MG63 (cell line): ENCODE measurements around the gene S100PBP. TPM values are rescaled to one million over a fixed set of nuclear protein-coding genes. Genes with fewer than 3 reads are reported as not detected.
"Not testable (repeated sequence)": the region's sequence is repeated elsewhere in the genome, so short reads cannot be mapped to it uniquely, and the experiment has no call there.

Experiments
- DNase-seq: peaks from one replicate; pipeline ENCODE4 v3.0.0-alpha.2; 2020
- H3K27me3 ChIP-seq: fragments of 250-450 bp; sonication (Bioruptor Pico); 2 replicates; pipeline ENCODE4 v1.5.1; 2020; ENCODE audit warnings: mild to moderate bottlenecking, moderate library complexity
- H3K36me3 ChIP-seq: fragments of 250-450 bp; sonication (Bioruptor Pico); 2 replicates; pipeline ENCODE4 v1.5.1; 2020; ENCODE audit warnings: mild to moderate bottlenecking, moderate library complexity
- H3K4me3 ChIP-seq: fragments of 250-450 bp; sonication (Bioruptor Pico); 2 replicates; pipeline ENCODE4 v1.5.1; 2020; ENCODE audit warnings: mild to moderate bottlenecking, moderate library complexity
- H3K9me3 ChIP-seq: fragments of 250-450 bp; sonication (Bioruptor Pico); 2 replicates; pipeline ENCODE4 v1.5.1; 2020; ENCODE audit warnings: mild to moderate bottlenecking, moderate library complexity
- total RNA-seq: library from RNA; depleted of rRNA; stranded (reverse); fragments of >200 nt; shearing (Covaris generic); gene quantifications from 2 replicates; pipeline ENCODE4 v1.2.3, GENCODE V29; 2014; ENCODE audit warnings: low replicate concordance; rRNA removed

S100PBP gene
- total RNA-seq, 1 experiment from 2014 or later, result 28.5 TPM

DNA sequence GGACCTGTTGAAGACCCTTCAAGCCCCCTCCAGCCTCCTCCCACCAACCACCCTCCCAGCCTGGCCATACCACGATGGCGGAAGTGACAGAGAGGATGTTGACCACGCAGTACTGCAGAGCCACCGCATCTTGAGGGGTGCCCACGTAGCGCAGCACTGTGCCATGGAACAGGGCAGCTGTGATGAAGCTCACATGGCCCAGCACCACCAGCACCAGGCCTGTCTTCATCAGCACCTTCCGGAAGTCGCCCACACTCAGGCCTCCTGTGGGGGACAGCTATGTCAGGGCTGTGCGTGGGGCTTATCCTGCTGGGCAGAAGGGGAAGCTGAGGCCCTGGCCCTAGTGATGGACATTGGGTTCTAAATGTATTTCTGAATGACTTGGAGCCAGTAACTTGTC, 80.6 kb downstream of the S100PBP start:
- no peak overlapping the region for H3K4me3 ChIP-seq
- H3K27me3 ChIP-seq, result no peaks in the 10 kb centered on the region
- no peak for DNase-seq
- no peaks in the 10 kb centered on the region for H3K36me3 ChIP-seq
- no peaks in the 10 kb centered on the region for H3K9me3 ChIP-seq

DNA sequence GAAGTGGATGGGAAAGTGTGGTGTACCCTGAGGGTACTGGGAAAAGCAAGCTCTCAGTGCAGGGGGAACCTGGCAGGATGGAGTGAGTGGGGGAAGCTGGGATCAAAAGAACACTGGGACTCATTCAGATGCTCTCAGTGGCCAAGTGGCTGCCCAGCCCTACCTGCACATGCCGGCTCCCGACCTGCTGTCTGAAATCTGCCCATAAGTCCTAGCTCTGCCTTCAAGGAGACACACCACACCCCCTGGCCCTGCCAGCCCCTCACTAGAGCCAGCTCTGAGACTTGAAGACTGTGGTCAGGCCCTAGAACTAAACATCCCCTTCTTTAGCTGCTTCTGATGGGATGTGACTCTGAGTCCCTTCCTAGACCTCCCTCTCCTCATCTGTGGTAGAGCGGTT, 81.5 kb downstream of the S100PBP start:
- Histone ChIP-seq H3K4me3 (no peak overlapping the region), H3K9me3 (no peaks in the 10 kb centered on the region), H3K36me3 (no peaks in the 10 kb centered on the region), H3K27me3 (no peaks in the 10 kb centered on the region)
- DNase-seq, result no peak

DNA sequence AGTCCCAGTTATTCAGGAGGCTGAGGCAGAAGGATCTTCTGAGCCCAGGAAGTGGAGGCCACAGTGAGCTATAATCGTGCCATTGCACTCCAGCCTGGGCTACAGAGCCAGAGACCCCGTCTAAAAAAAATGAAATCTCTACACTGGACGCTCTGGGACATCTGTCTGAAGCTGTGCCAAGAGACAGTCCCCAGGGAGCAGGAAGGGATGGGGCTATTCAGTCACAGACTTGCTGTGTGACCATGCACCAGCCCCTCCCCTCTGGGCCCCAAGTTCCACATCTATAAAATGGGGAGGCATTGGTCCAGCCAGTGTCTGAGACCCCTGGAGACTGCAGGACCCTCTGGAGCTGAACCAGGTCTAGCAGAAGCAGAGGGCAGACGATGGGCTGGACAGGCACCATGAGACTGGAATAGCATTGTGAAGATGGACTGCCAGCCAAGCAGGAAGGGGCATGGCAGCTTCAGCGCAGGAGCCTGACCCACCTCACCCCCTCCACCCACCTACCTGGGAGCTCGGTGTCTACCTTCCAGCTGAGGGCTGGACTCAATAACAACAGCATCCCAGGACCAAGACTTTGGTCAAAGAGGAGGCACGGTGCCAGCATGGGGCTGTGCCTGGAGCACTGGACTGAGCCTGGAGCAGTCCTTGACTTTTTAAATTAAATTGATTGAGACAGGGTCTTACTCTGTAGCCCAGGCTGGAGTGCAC, 82.3 kb downstream of the S100PBP start:
- DNase-seq, result no peak
- H3K27me3 ChIP-seq, result no peaks in the 10 kb centered on the region
- H3K36me3 ChIP-seq, result no peaks in the 10 kb centered on the region
- no peak overlapping the region for H3K4me3 ChIP-seq
- no peaks in the 10 kb centered on the region for H3K9me3 ChIP-seq

DNA sequence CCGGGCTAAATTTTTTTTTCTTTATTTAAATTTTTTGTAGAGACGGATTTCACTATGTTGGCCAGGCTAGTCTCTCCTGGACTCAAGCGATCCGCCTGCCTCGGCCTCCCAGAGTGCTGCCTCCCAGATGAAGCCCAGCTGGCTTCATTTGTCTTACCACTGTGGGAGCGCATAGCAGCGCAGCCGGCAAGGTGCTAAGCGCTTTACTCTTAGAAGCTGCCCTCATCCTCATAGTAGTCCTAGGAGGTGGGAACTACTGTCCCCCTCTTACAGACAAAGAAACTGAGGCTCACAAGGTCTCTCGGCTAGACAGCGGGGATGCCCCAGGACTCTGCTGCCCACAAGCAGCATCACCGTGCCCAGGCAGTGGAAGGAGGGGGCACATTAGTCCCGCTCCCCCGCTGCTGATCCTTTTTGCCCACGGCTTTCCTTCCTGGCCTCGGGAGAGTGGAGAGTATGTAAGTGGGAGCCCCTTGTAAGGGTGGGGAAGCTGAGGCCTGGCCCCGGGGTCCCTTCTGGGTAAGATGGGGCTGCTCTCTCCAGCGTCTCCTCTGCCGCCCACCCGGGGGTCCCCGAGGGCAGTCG, 83.0 kb downstream of the S100PBP start:
- H3K9me3 ChIP-seq, result no peaks in the 10 kb centered on the region
- H3K27me3 ChIP-seq, result no peaks in the 10 kb centered on the region
- H3K36me3 ChIP-seq, result no peaks in the 10 kb centered on the region
- H3K4me3 ChIP-seq, result peak overlapping the region; percentile 46
- no peak for DNase-seq

DNA sequence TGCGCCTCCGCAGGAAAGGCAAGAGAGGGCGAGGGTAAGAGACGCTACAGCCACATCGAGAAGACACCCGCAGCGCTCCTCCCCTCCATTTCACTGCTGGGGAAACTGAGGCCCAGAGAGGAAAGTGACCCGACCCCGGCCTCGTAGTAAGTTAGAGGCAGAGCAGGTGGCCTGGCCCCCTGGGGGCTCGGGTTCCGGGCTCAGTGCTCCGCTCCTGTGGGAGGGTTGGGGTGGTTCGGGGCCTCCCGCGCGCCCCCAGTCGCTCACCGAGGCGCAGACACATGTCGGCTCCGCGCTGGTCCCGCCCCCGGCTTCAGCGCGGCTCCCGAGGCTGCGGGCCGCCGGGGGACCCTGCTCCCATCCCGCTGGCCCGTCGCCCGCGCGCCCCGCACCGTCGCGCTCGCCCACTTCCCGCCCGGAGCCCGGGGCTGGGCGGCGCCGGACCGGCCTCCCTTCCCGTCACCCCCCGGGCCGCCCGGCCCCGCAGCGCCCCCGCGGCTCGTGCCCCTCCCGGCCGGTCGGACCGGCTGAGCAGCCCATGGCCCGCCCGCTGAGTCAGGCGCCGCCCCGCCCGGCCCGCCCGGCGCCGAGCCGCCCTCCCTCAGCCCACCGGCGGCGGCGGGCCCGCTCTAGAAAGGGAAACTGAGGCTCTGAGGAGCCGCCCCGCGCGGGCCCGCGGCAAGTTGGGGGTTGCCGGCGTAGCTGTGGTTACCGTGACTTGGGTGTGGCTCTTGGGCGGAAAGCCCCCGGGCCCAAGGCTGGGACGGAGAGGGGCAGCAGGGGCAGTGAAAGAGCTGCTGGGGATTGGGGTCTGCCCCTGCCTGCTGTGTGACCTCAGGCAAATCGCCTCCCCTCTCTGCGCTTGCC, 83.7 kb downstream of the S100PBP start, which contains the start of gene TMEM54:
Gene TMEM54, minus strand, starts transcription at position 434 of the 867 bp plus-strand sequence. Its CDS starts 151 bp downstream, at position 283.
- peak; percentile 62 for DNase-seq
- H3K36me3 ChIP-seq, result no peaks in the 10 kb centered on the region
- peak within 1 kb of the TSS; percentile 47 for H3K4me3 ChIP-seq
- H3K9me3 ChIP-seq, result no peaks in the 10 kb centered on the region
- H3K27me3 ChIP-seq, result no peaks in the 10 kb centered on the region

DNA sequence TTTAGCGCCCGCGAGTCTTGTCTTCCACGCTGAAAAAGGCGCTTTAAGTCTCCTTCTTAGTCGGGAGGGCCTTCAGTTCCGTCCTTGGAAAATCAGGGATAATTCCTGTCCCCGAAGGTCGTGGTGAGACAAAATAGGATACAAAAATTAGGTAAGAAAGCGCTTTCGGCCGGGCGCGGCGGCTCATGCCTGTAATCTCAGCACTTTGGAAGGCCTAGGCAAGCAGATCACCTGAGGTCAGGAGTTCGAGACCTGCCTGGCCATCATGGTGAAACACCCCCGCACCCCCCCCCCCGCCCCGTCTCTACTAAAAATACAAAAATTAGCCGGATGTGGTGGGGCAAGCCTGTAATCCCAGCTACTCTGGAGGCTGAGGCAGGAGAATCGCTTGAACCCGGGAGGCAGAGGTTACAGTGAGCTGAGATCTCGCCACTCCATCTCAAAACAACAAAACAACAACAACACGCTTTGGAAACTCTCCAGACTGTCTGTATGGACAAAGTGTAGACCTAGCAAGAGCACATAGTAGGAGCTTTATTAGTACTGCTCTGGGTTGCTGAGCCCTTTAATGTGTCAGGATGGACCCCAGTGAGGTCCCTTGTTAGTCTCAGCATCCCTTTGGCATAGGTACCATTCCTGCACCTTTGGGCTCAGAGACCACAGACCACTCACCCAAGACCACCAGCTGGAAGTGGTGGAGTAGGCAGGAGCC, 84.5 kb downstream of the S100PBP start:
- Histone ChIP-seq H3K9me3 (no peaks in the 10 kb centered on the region), H3K36me3 (no peaks in the 10 kb centered on the region), H3K27me3 (no peaks in the 10 kb centered on the region), H3K4me3 (peak overlapping the region; percentile 47)
- DNase-seq, result no peak

DNA sequence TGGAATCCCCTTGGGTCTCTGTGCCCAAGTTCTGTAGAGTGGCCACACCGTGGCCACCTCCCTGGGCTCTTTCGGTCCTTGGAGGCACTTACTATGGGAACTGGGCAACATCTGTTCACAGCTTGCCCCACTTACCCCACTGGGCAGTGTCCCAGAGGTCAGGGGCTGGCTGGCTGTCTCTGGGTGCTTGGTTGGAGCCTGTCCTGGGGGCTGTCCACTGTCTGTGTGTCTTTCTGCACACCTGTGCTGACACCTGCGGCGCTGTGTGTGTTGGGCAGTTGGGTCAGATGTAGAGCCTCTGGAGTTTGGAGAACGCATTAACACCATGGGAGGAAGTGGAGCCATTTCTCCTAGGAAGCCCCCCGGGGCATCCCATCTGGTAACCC, 85.1 kb downstream of the S100PBP start:
- Histone ChIP-seq H3K4me3 (no peak overlapping the region), H3K36me3 (no peaks in the 10 kb centered on the region), H3K27me3 (no peaks in the 10 kb centered on the region), H3K9me3 (no peaks in the 10 kb centered on the region)
- no peak for DNase-seq

DNA sequence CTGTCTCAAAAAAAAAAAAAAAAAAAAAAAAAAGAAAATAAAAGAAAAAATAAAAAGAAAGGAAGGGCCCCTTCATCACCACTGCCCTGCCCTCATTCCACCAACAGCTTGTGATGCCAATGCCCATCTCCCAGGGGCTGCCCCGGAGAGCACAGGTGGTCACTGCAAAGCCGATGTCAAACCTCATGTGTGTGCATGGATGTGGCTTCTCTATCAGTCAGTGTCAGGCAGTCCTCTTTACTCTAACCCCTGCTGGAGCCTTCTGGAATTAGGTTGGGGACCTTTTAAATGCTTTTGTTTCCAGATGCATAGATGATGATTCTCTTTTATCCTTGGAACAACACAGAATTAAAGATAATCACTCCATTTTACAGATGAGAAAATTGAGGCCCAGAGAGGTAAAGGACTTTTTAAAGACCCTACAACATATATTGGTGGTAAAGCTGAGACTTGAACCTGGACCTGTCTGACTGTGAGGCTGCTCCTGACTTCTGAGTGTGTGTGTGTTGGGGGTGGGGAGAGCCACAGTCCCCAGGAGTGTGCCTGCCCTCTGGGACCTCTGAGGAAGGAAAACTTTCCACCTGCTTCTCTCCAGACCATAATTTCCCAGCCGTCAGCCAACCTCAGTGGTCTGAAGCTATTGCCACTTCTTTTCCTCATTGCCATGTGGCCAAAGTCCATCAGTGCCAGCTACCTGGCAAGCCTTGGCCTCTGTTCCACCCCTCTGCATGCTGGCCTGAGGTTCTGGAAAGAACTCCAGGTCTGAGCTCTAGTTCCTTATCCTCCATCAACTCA, 86.7 kb downstream of the S100PBP start:
- Histone ChIP-seq H3K9me3 (no peaks in the 10 kb centered on the region), H3K27me3 (no peaks in the 10 kb centered on the region), H3K4me3 (no peak overlapping the region), H3K36me3 (no peaks in the 10 kb centered on the region)
- DNase-seq, result no peak

DNA sequence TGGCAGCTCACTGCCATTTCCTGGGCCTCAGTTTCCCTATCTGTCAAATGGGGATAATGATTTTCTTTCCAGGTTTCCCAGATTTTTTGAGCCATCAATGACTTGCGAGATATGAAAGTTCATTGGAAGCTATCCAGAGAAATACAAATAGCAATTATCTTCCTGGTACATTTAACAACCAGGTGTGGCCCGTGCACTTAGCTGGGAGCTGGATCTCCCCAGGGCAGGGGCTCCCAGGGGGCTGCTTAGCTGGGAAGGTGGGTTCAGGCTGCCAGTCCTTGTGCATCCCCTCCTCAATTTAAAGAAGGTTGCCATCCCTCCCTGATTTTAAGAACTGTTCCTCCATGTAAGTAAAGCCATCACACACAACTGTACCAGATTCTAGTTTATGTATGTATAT, 87.3 kb downstream of the S100PBP start:
- H3K27me3 ChIP-seq, result no peaks in the 10 kb centered on the region
- no peak for DNase-seq
- H3K9me3 ChIP-seq, result no peaks in the 10 kb centered on the region
- H3K36me3 ChIP-seq, result no peaks in the 10 kb centered on the region
- no peak overlapping the region for H3K4me3 ChIP-seq

DNA sequence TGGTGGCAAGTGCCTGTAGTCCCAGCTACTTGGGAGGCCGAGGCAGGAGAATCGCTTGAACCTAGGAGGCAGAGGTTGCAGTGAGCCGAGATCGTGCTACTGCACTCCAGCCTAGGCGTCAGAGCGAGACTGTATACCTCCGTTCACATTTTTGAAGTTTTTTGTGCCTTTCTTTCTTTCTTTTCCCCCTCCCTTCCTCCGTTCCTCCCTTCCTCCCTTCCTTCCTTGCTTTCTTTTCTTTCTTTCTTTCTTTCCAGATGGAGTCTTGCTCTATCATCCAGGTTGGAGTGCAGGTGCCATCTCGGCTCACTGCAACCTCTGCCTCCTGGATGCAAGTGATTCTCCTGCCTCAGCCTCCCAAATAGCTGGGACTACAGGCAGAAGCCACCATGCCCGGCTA, 88.1 kb downstream of the S100PBP start:
- not testable (repeated sequence) for H3K9me3 ChIP-seq, H3K27me3 ChIP-seq, H3K4me3 ChIP-seq, DNase-seq, H3K36me3 ChIP-seq

DNA sequence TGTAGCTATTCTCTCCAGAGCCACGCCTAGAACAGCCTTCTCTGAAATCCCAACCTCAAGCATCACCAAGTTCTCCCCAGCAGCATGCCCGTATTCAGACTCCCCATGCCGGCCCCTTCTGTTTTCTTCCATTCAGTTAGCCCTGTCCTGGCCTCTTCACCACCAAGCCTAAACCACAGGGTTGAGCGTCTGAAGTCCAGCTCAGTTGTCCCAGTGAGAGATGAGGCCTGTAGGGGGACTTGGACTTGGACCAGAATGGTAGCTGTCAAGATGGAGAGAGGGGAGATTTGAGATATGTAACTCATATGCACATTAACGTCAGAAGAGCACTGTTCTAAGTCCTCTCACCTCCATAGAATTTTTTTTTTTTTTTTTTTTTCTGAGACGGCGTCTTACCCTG, 89.2 kb downstream of the S100PBP start:
- no peak for DNase-seq
- Histone ChIP-seq H3K27me3 (no peaks in the 10 kb centered on the region), H3K4me3 (no peak overlapping the region), H3K36me3 (no peaks in the 10 kb centered on the region), H3K9me3 (no peaks in the 10 kb centered on the region)

DNA sequence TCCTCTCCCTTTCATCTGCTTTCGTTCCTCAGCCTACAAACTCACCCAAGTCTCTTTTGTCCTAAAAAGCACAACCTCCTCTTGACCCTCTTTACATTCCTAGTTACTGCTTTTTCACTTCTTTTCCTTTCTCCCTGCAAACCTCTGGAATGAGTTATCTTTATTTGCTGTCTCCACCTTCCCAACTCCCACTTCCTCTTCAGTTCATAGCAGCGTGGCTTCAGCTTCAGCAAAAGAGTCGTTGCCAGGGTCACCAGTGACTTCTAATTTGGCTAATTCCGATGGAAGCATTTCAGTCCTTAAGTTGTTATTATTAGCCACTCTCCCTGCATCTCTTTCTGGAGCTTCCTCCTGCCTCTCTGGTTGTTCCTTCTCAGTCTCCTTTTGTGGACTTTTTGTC, 90.0 kb downstream of the S100PBP start:
- DNase-seq, result no peak

More for the DNA sequence above, 90.0 kb downstream of the S100PBP start:
- Histone ChIP-seq H3K27me3 (no peaks in the 10 kb centered on the region), H3K4me3 (no peak overlapping the region), H3K36me3 (no peaks in the 10 kb centered on the region), H3K9me3 (no peaks in the 10 kb centered on the region)

Other genes starting within 250 kb of the S100PBP start
- gene ZBTB8OS, start 167.1 kb upstream of the S100PBP start, total RNA-seq, result 47.2 and 95.1 TPM in 2 replicates
- 141 and 162 TPM in 2 replicates for gene RBBP4, start 166.4 kb upstream of the S100PBP start, total RNA-seq
- 50.0 and 51.2 TPM in 2 replicates for gene SYNC, start 114.9 kb upstream of the S100PBP start, total RNA-seq
- gene YARS1, start 295 bp upstream of the S100PBP start, total RNA-seq, result 95.0 and 160 TPM in 2 replicates
- gene FNDC5, start 53.3 kb downstream of the S100PBP start, total RNA-seq, result 0.23 TPM in 1 of 2 replicates, not detected in the other
- gene HPCA, start 68.8 kb downstream of the S100PBP start, total RNA-seq, result not detected in 2 replicates
- gene TMEM54, start 83.7 kb downstream of the S100PBP start, total RNA-seq, result 6.3 and 30.7 TPM in 2 replicates
- 5.0 and 6.9 TPM in 2 replicates for gene RNF19B, start 147.2 kb downstream of the S100PBP start, total RNA-seq
- gene AK2, start 219.2 kb downstream of the S100PBP start, total RNA-seq, result 302 and 372 TPM in 2 replicates